Progenitor cell of endocrine pancreas (in vitro differentiated cells): Measurements from ENCODE around the gene AGPAT2. TPM values are rescaled to one million over a fixed set of nuclear protein-coding genes. Genes with fewer than 3 reads are reported as not detected.

Source experiments
- DNase-seq: peaks from one replicate; pipeline ENCODE4 v3.0.0; 2021; ENCODE audit warnings: low spot score; ENCODE audit not compliant: unreplicated experiment
- H3K27ac Mint-ChIP-seq: 2 replicates; pipeline ENCODE4 v1.8.0; 2021; ENCODE audit warnings: mild to moderate bottlenecking, moderate library complexity, mixed read lengths
- H3K27me3 Mint-ChIP-seq: 2 replicates; pipeline ENCODE4 v1.8.0; 2021; ENCODE audit warnings: mixed read lengths
- H3K36me3 Mint-ChIP-seq: 2 replicates; pipeline ENCODE4 v1.8.0; 2022; ENCODE audit warnings: mixed read lengths; ENCODE audit not compliant: insufficient read depth
- H3K4me1 Mint-ChIP-seq: 2 replicates; pipeline ENCODE4 v1.8.0; 2021; ENCODE audit warnings: low read depth, mixed read lengths
- H3K4me3 Mint-ChIP-seq: 2 replicates; pipeline ENCODE4 v1.8.0; 2021; ENCODE audit warnings: low read depth, mild to moderate bottlenecking, moderate library complexity, mixed read lengths
- H3K9me3 Mint-ChIP-seq: 2 replicates; pipeline ENCODE4 v1.8.0; 2021; ENCODE audit warnings: low read depth, mixed read lengths
- total RNA-seq: library from RNA; stranded (reverse); gene quantifications from 2 replicates; pipeline ENCODE4 v1.2.1, GENCODE V29; 2021
- TF ChIP-seq, protein P1 (sequence below): fragments of 200-600 bp; sonication (generic); IDR thresholded peaks from one replicate; pipeline ENCODE4 v1.5.0; 2021; ENCODE audit warnings: antibody characterized with exemption, mild to moderate bottlenecking; ENCODE audit not compliant: unreplicated experiment

The AGPAT2 gene
- total RNA-seq, 1 donor from 2014 or later, result 28.0 TPM

DNA sequence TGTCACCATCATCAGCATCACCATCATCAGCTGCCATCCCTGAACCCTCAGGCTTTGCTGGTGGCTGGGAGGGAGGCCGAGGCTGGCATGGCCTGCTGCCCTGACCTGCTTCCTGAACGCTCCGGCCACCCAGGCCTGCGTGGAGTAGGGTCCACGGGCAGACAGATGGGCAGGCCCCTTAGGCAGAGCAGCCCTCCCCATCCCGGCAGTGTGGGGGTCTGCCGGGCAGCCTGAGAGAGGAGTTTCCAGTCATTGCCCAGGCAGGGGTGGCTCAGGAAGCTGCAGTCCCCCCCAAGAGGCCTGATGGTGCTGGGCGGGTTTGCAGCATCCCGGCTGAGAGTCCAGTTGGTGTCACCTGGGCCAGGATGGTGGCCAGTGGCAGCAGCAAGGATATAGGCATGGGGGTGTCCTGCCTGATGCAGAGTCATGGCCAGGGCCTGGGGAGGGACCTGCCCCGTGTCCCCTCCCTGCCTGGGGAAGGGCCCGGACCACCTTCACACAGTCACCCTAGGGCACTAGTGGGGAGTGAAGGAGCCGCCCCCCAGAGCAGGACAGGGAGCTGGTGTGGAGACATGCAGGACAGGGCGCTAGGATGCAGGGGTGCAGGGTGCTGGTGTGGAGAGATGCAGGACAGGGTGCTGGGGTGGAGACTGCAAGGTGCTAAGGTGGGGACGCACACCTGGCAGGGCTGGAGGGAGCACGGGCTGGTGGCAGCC, 32.3 kb downstream of the AGPAT2 start:
- Mint-ChIP-seq H3K36me3 (no peaks in the 10 kb centered on the region), H3K27ac (no peak overlapping the region), H3K4me1 (no peaks in the 10 kb centered on the region), H3K27me3 (peaks cover 11% of the 10 kb centered on the region), H3K4me3 (no peak overlapping the region), H3K9me3 (no peaks in the 10 kb centered on the region)
- DNase-seq, result no peak
- TF ChIP-seq, protein P1, sequence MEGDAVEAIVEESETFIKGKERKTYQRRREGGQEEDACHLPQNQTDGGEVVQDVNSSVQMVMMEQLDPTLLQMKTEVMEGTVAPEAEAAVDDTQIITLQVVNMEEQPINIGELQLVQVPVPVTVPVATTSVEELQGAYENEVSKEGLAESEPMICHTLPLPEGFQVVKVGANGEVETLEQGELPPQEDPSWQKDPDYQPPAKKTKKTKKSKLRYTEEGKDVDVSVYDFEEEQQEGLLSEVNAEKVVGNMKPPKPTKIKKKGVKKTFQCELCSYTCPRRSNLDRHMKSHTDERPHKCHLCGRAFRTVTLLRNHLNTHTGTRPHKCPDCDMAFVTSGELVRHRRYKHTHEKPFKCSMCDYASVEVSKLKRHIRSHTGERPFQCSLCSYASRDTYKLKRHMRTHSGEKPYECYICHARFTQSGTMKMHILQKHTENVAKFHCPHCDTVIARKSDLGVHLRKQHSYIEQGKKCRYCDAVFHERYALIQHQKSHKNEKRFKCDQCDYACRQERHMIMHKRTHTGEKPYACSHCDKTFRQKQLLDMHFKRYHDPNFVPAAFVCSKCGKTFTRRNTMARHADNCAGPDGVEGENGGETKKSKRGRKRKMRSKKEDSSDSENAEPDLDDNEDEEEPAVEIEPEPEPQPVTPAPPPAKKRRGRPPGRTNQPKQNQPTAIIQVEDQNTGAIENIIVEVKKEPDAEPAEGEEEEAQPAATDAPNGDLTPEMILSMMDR, result no peak

DNA sequence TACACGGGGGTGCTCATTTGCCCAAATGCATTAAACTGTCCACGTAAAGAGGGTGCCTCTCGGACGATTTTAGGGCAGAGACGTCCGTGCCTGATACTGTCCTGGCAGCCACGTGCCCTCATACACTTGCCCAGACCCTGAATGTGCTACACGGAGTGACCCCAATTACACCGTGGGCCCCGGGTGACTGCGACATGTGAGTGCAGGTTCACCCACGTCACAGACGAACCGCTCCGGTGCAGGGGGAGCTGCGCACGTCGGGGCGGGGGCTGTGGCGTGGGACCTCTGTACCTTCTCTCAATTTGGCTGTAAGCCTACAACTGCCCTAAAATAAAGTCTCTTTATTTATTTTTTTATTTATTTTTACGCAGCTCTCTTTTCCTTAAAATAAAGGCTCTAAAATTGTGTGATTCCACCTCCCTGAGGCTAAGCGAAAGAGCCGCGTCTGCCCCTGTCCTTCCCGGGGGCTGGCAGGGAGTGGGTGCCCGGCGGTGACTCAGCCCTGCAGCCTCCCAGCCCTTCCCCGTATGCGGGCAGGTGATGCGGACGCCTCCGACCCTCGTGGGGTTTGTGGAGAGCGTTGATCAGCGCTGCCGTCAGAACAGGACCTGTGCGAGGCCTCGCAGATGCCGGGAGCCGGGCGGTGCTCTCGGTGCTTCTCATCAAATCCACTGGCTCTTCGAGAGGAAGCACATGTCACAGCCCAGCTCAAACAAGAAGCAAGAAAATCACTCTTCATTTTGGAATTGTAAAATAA, 33.8 kb downstream of the AGPAT2 start:
- DNase-seq, result no peak
- Mint-ChIP-seq H3K27me3 (peaks cover 13% of the 10 kb centered on the region), H3K4me1 (no peaks in the 10 kb centered on the region), H3K27ac (no peak overlapping the region), H3K9me3 (no peaks in the 10 kb centered on the region), H3K4me3 (no peak overlapping the region), H3K36me3 (no peaks in the 10 kb centered on the region)
- TF ChIP-seq, protein P1, result no peak

DNA sequence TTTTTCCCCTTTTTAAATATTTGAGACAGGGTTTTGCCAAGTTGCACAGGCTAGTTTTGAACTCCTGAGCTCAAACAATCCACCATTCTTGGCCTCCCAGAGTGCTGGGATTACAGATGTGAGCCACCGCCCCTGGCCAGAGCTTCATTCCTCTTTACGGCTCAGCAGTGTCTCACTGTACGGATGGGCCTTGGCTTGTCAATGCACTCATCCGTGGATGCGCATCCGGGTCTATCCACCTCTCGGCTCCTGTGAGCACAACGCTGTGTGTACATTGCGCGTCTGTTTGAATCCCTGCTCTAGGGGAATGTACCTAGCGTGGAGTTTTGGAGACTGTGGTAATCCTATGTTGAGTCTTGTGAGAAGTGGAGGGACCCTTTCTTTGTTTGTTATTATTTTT, 35.4 kb downstream of the AGPAT2 start:
- no peak overlapping the region for H3K4me3 Mint-ChIP-seq
- TF ChIP-seq, protein P1, result no peak
- H3K4me1 Mint-ChIP-seq, result no peaks in the 10 kb centered on the region
- peaks cover 6% of the 10 kb centered on the region for H3K27me3 Mint-ChIP-seq
- H3K9me3 Mint-ChIP-seq, result no peaks in the 10 kb centered on the region
- H3K36me3 Mint-ChIP-seq, result no peaks in the 10 kb centered on the region
- no peak overlapping the region for H3K27ac Mint-ChIP-seq
- DNase-seq, result no peak

DNA sequence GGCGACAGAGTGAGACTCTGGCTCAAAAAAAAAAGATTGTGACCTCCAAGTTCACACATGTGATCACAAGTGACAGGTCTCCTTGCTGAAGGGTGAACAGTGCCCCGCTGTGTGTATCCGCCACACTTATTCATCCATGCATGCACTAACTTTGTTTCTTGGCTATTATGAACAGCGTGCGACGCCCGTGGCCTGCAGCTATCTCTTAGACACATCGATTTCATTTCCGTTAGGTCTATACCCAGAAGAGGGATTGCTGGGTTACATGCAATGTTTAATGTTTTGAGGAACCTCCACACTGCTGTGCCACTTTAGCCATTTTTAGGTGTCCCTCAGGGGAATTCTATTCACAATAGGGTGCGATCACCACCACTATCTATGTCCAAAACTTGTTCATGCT, 36.6 kb downstream of the AGPAT2 start:
- Mint-ChIP-seq H3K4me3 (no peak overlapping the region), H3K36me3 (no peaks in the 10 kb centered on the region), H3K27me3 (peaks cover 6% of the 10 kb centered on the region), H3K4me1 (no peaks in the 10 kb centered on the region), H3K9me3 (no peaks in the 10 kb centered on the region), H3K27ac (no peak overlapping the region)
- TF ChIP-seq, protein P1, result no peak
- DNase-seq, result no peak

DNA sequence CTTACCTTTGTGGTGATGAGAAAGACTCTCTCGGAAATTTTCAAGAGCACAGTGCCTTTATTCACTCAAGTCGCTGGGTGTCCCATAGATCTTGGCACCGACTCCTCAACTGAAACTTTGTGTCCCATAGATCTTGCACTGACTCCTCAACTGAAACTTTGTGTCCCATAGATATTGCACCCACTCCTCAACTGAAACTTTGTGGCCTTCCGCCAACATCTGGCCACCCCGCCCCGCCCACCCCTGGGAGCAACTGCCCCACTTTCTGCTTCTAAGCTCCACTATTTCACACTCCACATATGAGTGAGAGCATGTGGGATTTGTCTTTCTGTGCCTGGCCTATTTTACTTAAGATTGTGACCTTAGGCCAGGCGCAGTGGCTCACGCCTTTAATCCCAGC, 37.2 kb downstream of the AGPAT2 start:
- Mint-ChIP-seq H3K27me3 (peaks cover 6% of the 10 kb centered on the region), H3K9me3 (no peaks in the 10 kb centered on the region), H3K4me3 (no peak overlapping the region), H3K36me3 (no peaks in the 10 kb centered on the region), H3K4me1 (no peaks in the 10 kb centered on the region), H3K27ac (no peak overlapping the region)
- TF ChIP-seq, protein P1, result no peak
- DNase-seq, result no peak
